ENCODE measurements around the gene PITHD1.
A peak's percentile ranks its signal among the peaks of the same experiment; 100 is the strongest.
"Not testable (repeated sequence)": the region's sequence is repeated elsewhere in the genome, so short reads cannot be mapped to it uniquely, and the experiment has no call there.

PITHD1 gene

GRCh38 chr1:23777979-23778814 lies at the start of gene PITHD1:
TSS of gene PITHD1 (plus strand) at chr1:23778418. CDS start at chr1:23778516, 98 bp downstream.
- peak; percentile 77 for DNase-seq

GRCh38 chr1:23732363-23733224 lies 45.6 kb upstream of the PITHD1 start:
- DNase-seq: no peak

- DNase-seq: not testable (repeated sequence)
Measured at GRCh38 chr1:23733281-23733680, 44.9 kb upstream of the PITHD1 start.

GRCh38 chr1:23736437-23737134 lies 41.6 kb upstream of the PITHD1 start:
- DNase-seq: no peak

GRCh38 chr1:23741609-23742008 lies 36.6 kb upstream of the PITHD1 start:
- no peak for DNase-seq

- DNase-seq: no peak
Measured at GRCh38 chr1:23742670-23743286, 35.4 kb upstream of the PITHD1 start.

- DNase-seq: peak; percentile 59
Measured at GRCh38 chr1:23743287-23744152, 34.7 kb upstream of the PITHD1 start, which contains the start of gene ELOA. TSS of gene ELOA (plus strand) at chr1:23743471. CDS start at chr1:23743504, 33 bp downstream.

- DNase-seq: no peak
Measured at GRCh38 chr1:23745515-23745914, 32.7 kb upstream of the PITHD1 start.

- no peak for DNase-seq
Measured at GRCh38 chr1:23748016-23748415, 30.2 kb upstream of the PITHD1 start.

- peak; percentile 46 for DNase-seq
Measured at GRCh38 chr1:23751050-23751814, 27.0 kb upstream of the PITHD1 start.

- no peak for DNase-seq
Measured at GRCh38 chr1:23751815-23752200, 26.4 kb upstream of the PITHD1 start.

- no peak for DNase-seq
Measured at GRCh38 chr1:23752909-23753308, 25.3 kb upstream of the PITHD1 start.

GRCh38 chr1:23756676-23757075 lies 21.5 kb upstream of the PITHD1 start:
- no peak for DNase-seq

- no peak for DNase-seq
Measured at GRCh38 chr1:23757812-23758211, 20.4 kb upstream of the PITHD1 start.

GRCh38 chr1:23759277-23759676 lies 18.9 kb upstream of the PITHD1 start:
- no peak for DNase-seq

- DNase-seq: no peak
Measured at GRCh38 chr1:23763041-23763577, 15.1 kb upstream of the PITHD1 start.

- no peak for DNase-seq
Measured at GRCh38 chr1:23768733-23769132, 9.5 kb upstream of the PITHD1 start.

GRCh38 chr1:23772049-23772853 lies 6.0 kb upstream of the PITHD1 start:
- DNase-seq: no peak

- DNase-seq: no peak
Measured at GRCh38 chr1:23772854-23773242, 5.4 kb upstream of the PITHD1 start.
